Measurements from ENCODE around the gene AFDN. TPM values are rescaled to one million over a fixed set of nuclear protein-coding genes. Genes with fewer than 3 reads are reported as not detected.

The AFDN gene
- polyA plus RNA-seq, 1 experiment, result 20.4 TPM

GRCh38 chr6:168007592-168008338, 181.1 kb downstream of the AFDN start:
- ChIA-PET CTCF (interaction anchor here (0.9 kb wide), 1 partner anchor 13 kb away, joined by 4 read pairs; no protein-coding TSS in a partner anchor), POLR2A (no interaction called here)
- TF ChIP-seq CTCF (IDR thresholded peaks at IDR 0.05; ENCODE audit: insufficient read depth, low read depth, low read length), result no peak
- H3K27me3 ChIP-seq (ENCODE audit: control insufficient read depth, insufficient read depth, low read length), result peaks cover 13% of the 10 kb centered on the region
- no peaks in the 10 kb centered on the region for H3K36me3 ChIP-seq (ENCODE audit: control insufficient read depth, insufficient read depth, low read length)
- H3K4me3 ChIP-seq (ENCODE audit: low read depth, low read length), result no peak overlapping the region
- peak; percentile 93 for DNase-seq (ENCODE audit: low read depth)

GRCh38 chr6:168009331-168009730, 182.6 kb downstream of the AFDN start:
- Histone ChIP-seq H3K27me3 (ENCODE audit: control insufficient read depth, insufficient read depth, low read length) (peaks cover 9% of the 10 kb centered on the region), H3K36me3 (ENCODE audit: control insufficient read depth, insufficient read depth, low read length) (no peaks in the 10 kb centered on the region), H3K4me3 (ENCODE audit: low read depth, low read length) (no peak overlapping the region)
- POLR2A ChIA-PET, result no interaction called here
- CTCF ChIA-PET, result no interaction called here
- no peak for DNase-seq (ENCODE audit: low read depth)
- TF ChIP-seq CTCF (IDR thresholded peaks at IDR 0.05; ENCODE audit: insufficient read depth, low read depth, low read length), result no peak

- no peak for DNase-seq (ENCODE audit: low read depth)
- peaks cover 5% of the 10 kb centered on the region for H3K27me3 ChIP-seq (ENCODE audit: control insufficient read depth, insufficient read depth, low read length)
- no peak for TF ChIP-seq CTCF (IDR thresholded peaks at IDR 0.05; ENCODE audit: insufficient read depth, low read depth, low read length)
- no peak overlapping the region for H3K4me3 ChIP-seq (ENCODE audit: low read depth, low read length)
- H3K36me3 ChIP-seq (ENCODE audit: control insufficient read depth, insufficient read depth, low read length), result no peaks in the 10 kb centered on the region
- ChIA-PET CTCF (no interaction called here), POLR2A (no interaction called here)
These were observed 184.6 kb downstream of the AFDN start for GRCh38 chr6:168011291-168011690.

- no peak overlapping the region for H3K4me3 ChIP-seq (ENCODE audit: low read depth, low read length)
These were observed 185.9 kb downstream of the AFDN start for GRCh38 chr6:168012431-168013249.

More at GRCh38 chr6:168012431-168013249, 185.9 kb downstream of the AFDN start:
- DNase-seq (ENCODE audit: low read depth), result no peak
- ChIA-PET CTCF (no interaction called here), POLR2A (no interaction called here)
- Histone ChIP-seq H3K36me3 (ENCODE audit: control insufficient read depth, insufficient read depth, low read length) (no peaks in the 10 kb centered on the region), H3K27me3 (ENCODE audit: control insufficient read depth, insufficient read depth, low read length) (peaks cover 12% of the 10 kb centered on the region)
- no peak for TF ChIP-seq CTCF (IDR thresholded peaks at IDR 0.05; ENCODE audit: insufficient read depth, low read depth, low read length)
